Hepatocyte (in vitro differentiated cells): ENCODE results near the gene TPSAB1.

Source experiments
- CTCF ChIP-seq: fragments of 200-600 bp; sonication (generic); IDR thresholded peaks from 2 replicates; pipeline ENCODE4 v1.5.1; 2016; ENCODE audit warnings: antibody characterized with exemption, mild to moderate bottlenecking; ENCODE audit not compliant: poor library complexity
- EZH2 ChIP-seq: fragments of 200-600 bp; sonication (generic); IDR thresholded peaks from 2 replicates; pipeline ENCODE4 v1.6.1; 2016; ENCODE audit warnings: antibody characterized with exemption, mild to moderate bottlenecking, borderline replicate concordance

- TF ChIP-seq CTCF (no peak), EZH2 (no peak)
Observed at GRCh38 chr16:1278477-1278876, 38.0 kb downstream of the TPSAB1 start.
